ENCODE results near the gene RAB37.

DNA sequence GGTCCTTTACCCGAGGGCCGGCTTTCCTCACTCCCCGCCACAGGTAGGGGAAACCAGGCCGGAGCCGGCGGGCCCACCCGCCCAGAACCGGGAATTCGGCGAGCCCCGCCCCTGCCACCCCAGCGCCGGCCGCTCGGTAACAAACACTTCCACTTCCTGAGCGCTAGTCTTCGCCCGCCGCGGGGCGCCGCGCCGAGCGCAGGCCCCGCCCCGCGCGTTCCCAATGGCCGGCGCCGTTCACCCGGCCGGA lies 11.1 kb downstream of the RAB37 start:
- TF ChIP-seq, protein P1, sequence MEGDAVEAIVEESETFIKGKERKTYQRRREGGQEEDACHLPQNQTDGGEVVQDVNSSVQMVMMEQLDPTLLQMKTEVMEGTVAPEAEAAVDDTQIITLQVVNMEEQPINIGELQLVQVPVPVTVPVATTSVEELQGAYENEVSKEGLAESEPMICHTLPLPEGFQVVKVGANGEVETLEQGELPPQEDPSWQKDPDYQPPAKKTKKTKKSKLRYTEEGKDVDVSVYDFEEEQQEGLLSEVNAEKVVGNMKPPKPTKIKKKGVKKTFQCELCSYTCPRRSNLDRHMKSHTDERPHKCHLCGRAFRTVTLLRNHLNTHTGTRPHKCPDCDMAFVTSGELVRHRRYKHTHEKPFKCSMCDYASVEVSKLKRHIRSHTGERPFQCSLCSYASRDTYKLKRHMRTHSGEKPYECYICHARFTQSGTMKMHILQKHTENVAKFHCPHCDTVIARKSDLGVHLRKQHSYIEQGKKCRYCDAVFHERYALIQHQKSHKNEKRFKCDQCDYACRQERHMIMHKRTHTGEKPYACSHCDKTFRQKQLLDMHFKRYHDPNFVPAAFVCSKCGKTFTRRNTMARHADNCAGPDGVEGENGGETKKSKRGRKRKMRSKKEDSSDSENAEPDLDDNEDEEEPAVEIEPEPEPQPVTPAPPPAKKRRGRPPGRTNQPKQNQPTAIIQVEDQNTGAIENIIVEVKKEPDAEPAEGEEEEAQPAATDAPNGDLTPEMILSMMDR (IDR thresholded peaks at IDR 0.05; ENCODE audit: low read depth, low read length), result no peak
- TF ChIP-seq POLR2A (IDR thresholded peaks at IDR 0.05; ENCODE audit: extremely low read depth, insufficient read length), result no peak
- TF ChIP-seq, protein P2, sequence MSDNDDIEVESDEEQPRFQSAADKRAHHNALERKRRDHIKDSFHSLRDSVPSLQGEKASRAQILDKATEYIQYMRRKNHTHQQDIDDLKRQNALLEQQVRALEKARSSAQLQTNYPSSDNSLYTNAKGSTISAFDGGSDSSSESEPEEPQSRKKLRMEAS (IDR thresholded peaks at IDR 0.05; ENCODE audit: low read depth, low read length), result no peak

All from NB4 (cell line).